Activated CD4-positive, alpha-beta T cell treated with anti-CD3 and anti-CD28 coated beads for 36 hours (primary cell): ENCODE results near the gene TNFAIP3. TPM values are rescaled to one million over a fixed set of nuclear protein-coding genes. Genes with fewer than 3 reads are reported as not detected.

ENCODE experiments used
- ATAC-seq: fragments of 200-7000 bp; cut with Tn5 transposase; one replicate; pipeline ENCODE4 v1.10.0; 2021; ENCODE audit warnings: mild to moderate bottlenecking, moderate library complexity
- CTCF ChIA-PET: fragments of 350-600 bp; sonication (Branson Sonifier 250); formaldehyde crosslinking; loops from one replicate; lab custom pipeline; 2021; ENCODE audit warnings: antibody characterized with exemption; lab: Charles Lee
- POLR2A ChIA-PET: fragments of 350-600 bp; sonication (Branson Sonifier 250); formaldehyde crosslinking; loops from one replicate; lab custom pipeline; 2021; ENCODE audit warnings: antibody characterized with exemption, inconsistent platforms; lab: Charles Lee
- DNase-seq: peaks from one replicate; pipeline ENCODE4 v3.0.0-alpha.2; 2020
- H3K27ac Mint-ChIP-seq: one replicate; pipeline ENCODE4 v1.8.0; 2021; ENCODE audit warnings: mixed read lengths
- H3K27me3 Mint-ChIP-seq: one replicate; pipeline ENCODE4 v1.8.0; 2021; ENCODE audit warnings: mixed read lengths
- H3K36me3 Mint-ChIP-seq: one replicate; pipeline ENCODE4 v1.8.0; 2021; ENCODE audit warnings: low read depth, mixed read lengths
- H3K4me1 Mint-ChIP-seq: one replicate; pipeline ENCODE4 v1.8.0; 2021; ENCODE audit warnings: mixed read lengths
- H3K4me3 Mint-ChIP-seq: one replicate; pipeline ENCODE4 v1.8.0; 2021; ENCODE audit warnings: mild to moderate bottlenecking, moderate library complexity, mixed read lengths
- H3K9me3 Mint-ChIP-seq: one replicate; pipeline ENCODE4 v1.8.0; 2021; ENCODE audit warnings: low read depth, mixed read lengths
- intact Hi-C, 2 experiments: fragments of 100-400 bp; cut with DNase I in 1 of 2; cut with micrococcal nuclease in 1 of 2; formaldehyde crosslinking; loops; one replicate each; pipeline versions ENCODE4 v1.14.2 to v1.15.1; 2022 to 2024; cut with DNase I, micrococcal nuclease
- total RNA-seq, 2 experiments: library from RNA; stranded (reverse); gene quantifications; one replicate each; pipeline ENCODE4 v1.2.3, GENCODE V29; 2021

The TNFAIP3 gene
- total RNA-seq, 2 experiments from 2014 or later: 284 to 371 TPM

DNA sequence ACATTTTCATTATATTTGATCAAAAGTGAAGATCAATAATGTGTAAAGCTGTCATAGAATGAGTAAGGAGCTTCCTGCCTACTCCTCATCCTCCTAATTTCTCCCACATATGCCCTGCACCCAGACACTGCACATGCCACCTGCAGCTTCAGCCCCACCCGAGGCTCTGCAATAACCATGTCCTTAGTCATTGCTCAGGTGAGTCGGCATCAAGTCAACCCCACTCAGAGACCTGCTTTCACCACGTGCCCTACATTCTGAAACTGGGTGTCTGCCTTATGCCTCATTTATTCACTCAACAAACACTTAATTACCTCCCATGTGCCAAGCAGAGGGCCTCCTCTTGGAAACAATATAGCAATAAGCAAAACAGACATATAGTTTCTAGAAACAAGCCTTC is 15.4 kb upstream of the TNFAIP3 start:
- Mint-ChIP-seq H3K27ac (peak overlapping the region; percentile 44), H3K9me3 (peaks cover 3% of the 10 kb centered on the region), H3K4me3 (no peak overlapping the region), H3K36me3 (peaks cover 2% of the 10 kb centered on the region), H3K4me1 (peaks cover 41% of the 10 kb centered on the region), H3K27me3 (no peaks in the 10 kb centered on the region)
- ChIA-PET POLR2A (interaction anchor here (0.6 to 1.1 kb wide), 3 partner anchors 15 to 142 kb away, joined by 3 to 4 read pairs (median 3); no protein-coding TSS in a partner anchor), CTCF (interaction anchor here (0.6 to 2.1 kb wide), 6 partner anchors 10 to 52 kb away, joined by 3 to 7 read pairs (median 5); partner anchors contain the start of gene TNFAIP3)
- intact Hi-C loops: loop anchor here (2.0 to 5.0 kb wide), 2 partner anchors 34 to 53 kb away; no protein-coding TSS in a partner anchor
- peak; percentile 71 for DNase-seq
- peak; percentile 55 for ATAC-seq

DNA sequence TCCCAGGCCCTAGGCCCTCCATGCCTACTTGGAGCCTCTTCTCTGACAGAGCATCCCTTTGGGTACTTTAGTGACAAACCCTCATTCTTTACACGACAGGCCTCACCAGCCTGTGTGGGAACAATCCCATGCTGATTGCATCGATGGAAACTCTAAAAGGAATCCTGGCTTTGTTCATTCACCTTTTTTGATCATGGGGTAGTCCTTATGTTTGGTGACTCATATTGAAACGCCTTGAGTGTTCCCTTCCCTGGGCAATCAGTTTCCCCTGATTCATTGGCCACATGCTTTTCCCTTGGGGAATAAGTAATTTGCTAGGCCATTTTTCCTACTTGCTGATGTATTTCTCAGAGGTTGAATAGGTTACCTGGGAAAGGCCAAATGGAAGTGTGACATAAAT is 14.7 kb upstream of the TNFAIP3 start:
- POLR2A ChIA-PET: no interaction called here

DNA sequence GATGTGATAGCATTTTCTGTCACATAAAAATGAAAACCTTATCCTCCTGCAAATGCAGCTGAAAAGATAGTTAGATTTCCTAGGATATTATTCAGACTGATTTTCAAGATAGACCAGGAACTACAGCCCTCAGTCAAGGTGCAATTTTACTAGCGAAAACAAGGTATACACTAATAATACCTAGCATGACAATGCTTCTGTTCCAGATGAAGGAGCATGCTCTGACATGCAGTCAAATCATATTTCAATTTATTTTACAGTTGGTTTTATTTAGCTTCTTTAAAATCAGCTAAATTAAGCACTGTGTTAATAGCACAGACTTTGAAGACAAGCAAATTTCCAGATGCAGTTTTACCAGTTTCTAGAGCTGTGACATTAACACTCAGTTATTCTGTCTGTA is 14.2 kb upstream of the TNFAIP3 start:
- POLR2A ChIA-PET: no interaction called here

More for the DNA sequence above, 14.7 kb upstream of the TNFAIP3 start:
- H3K27me3 Mint-ChIP-seq: no peaks in the 10 kb centered on the region
- DNase-seq: no peak
- intact Hi-C loops: loop anchor here in 1 of 2 experiments (5.0 kb wide), 1 partner anchor 35 kb away; no protein-coding TSS in a partner anchor
- peaks cover 41% of the 10 kb centered on the region for H3K4me1 Mint-ChIP-seq
- no peak overlapping the region for H3K4me3 Mint-ChIP-seq
- H3K36me3 Mint-ChIP-seq: peaks cover 3% of the 10 kb centered on the region
- no peak for ATAC-seq
- CTCF ChIA-PET: interaction anchor here (1.0 to 2.1 kb wide), 4 partner anchors 10 to 52 kb away, joined by 3 to 7 read pairs (median 4); partner anchors contain the start of gene TNFAIP3
- peak overlapping the region; percentile 44 for H3K27ac Mint-ChIP-seq
- peaks cover 3% of the 10 kb centered on the region for H3K9me3 Mint-ChIP-seq

DNA sequence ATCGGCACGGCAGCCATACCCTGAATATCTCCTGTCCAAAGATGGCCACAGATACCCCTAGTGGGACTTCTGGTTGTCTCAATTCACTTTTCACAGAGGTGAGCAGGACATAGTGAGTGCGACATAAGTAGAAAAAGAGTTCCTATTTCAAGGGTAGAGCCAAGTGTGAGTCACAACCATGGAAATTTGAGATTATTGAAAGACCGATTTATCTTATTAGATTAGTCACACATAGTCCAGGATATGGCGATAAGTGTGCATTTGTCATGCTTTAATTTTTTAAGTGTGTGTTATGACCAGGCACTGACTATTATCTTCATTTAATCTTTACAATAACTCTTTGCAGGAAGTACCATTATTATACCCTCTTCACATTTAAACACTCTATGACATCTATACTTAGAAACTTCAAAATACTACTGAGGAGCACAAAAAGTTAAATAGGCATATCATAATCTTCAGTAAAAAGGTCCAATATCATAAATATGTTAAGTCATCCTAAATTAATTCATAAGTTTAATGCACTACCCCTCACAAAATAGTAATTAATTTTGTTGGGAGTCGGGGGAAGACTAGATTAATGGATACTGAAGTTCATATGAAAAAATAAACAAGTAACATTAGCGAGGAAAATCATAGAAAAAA is 13.4 kb upstream of the TNFAIP3 start:
- CTCF ChIA-PET: interaction anchor here (0.6 to 1.4 kb wide), 7 partner anchors 11 to 1365 kb away, joined by 3 to 4 read pairs (median 3); partner anchors contain the start of gene TNFAIP3
- DNase-seq (no peak), ATAC-seq (no peak)
- Mint-ChIP-seq H3K27me3 (no peaks in the 10 kb centered on the region), H3K36me3 (peaks cover 7% of the 10 kb centered on the region), H3K4me3 (no peak overlapping the region), H3K27ac (no peak overlapping the region), H3K4me1 (peaks cover 41% of the 10 kb centered on the region), H3K9me3 (peaks cover 3% of the 10 kb centered on the region)
- POLR2A ChIA-PET: no interaction called here
- intact Hi-C loops: loop anchor here in 1 of 2 experiments (5.0 kb wide), 1 partner anchor 36 kb away; no protein-coding TSS in a partner anchor

More for the DNA sequence above, 14.2 kb upstream of the TNFAIP3 start:
- H3K36me3 Mint-ChIP-seq: peaks cover 7% of the 10 kb centered on the region
- no peak overlapping the region for H3K4me3 Mint-ChIP-seq
- CTCF ChIA-PET: interaction anchor here (0.6 to 2.1 kb wide), 8 partner anchors 9 to 1366 kb away, joined by 3 to 7 read pairs (median 3); partner anchors contain the start of gene TNFAIP3
- DNase-seq (no peak), ATAC-seq (no peak)
- H3K27me3 Mint-ChIP-seq: no peaks in the 10 kb centered on the region
- H3K27ac Mint-ChIP-seq: no peak overlapping the region
- H3K4me1 Mint-ChIP-seq: peaks cover 41% of the 10 kb centered on the region
- intact Hi-C loops: loop anchor here in 1 of 2 experiments (5.0 kb wide), 1 partner anchor 36 kb away; no protein-coding TSS in a partner anchor
- peaks cover 3% of the 10 kb centered on the region for H3K9me3 Mint-ChIP-seq

DNA sequence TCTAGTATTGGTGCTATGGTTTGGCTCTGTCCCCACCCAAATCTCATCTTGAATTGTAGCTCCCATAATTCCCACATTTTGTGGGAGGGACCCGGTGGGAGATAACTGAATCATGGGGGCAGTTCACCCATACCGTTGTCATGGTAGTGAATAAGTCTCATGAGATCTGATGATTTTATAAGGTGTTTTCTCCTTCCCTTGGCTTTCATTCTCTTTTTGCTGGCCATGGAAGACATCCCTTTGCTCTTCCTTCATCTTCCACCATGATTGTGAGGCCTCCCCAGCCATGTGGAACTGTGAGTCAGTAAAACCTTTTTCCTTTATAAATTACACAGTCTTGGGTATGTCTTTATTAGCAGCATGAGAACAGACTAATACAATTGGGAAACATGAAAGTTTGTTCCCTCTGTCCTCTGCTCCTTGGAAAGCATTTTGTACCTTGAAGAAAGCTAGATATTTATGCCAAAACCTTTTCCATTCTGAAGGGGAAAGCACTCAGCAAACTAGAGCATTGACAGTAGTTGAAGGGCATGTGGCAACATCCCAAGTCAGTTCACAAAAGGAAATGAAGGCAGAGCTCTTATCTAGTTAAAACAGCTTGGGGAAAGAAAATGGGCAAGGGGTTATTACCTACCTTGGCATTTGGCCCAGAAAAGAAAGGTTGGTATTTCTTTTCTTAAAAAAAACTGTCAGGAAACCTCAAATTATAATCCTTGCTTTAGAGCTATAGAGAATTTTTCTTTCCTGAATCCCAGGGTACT is 10.7 kb upstream of the TNFAIP3 start:
- ChIA-PET POLR2A (no interaction called here), CTCF (interaction anchor here (0.6 to 1.6 kb wide), 4 partner anchors 8 to 17 kb away, joined by 3 to 6 read pairs (median 4); no protein-coding TSS in a partner anchor)
- intact Hi-C loops: no loop called here
- Mint-ChIP-seq H3K36me3 (peaks cover 7% of the 10 kb centered on the region), H3K4me3 (no peak overlapping the region), H3K27me3 (no peaks in the 10 kb centered on the region), H3K9me3 (peaks cover 3% of the 10 kb centered on the region), H3K27ac (no peak overlapping the region), H3K4me1 (peaks cover 18% of the 10 kb centered on the region)
- DNase-seq (no peak), ATAC-seq (no peak)

DNA sequence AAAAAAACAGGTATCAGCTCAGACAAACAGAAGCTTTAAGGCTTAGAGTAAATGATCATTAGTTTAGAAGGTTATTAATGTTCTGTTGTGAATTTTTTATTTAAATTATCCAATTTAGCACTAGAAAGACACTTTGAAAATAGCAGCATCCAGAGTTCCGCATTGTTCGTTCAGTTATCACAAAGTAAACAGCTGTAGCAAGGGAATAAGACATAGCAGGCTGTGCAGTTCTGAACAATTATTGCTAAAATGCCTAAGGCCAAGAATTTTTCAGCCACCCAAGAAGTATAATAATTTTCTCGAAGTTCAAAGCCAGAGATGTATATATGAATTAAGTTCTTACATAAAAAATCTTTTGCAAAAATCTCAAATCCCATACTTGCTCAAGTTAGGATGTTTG is 8.0 kb upstream of the TNFAIP3 start:
- ATAC-seq (no peak), DNase-seq (no peak)
- POLR2A ChIA-PET: no interaction called here
- CTCF ChIA-PET: interaction anchor here (0.5 to 1.2 kb wide), 3 partner anchors 78 to 160 kb away, joined by 3 read pairs; no protein-coding TSS in a partner anchor
- intact Hi-C loops: no loop called here
- Mint-ChIP-seq H3K27ac (no peak overlapping the region), H3K4me1 (peaks cover 19% of the 10 kb centered on the region), H3K4me3 (no peak overlapping the region), H3K36me3 (peaks cover 7% of the 10 kb centered on the region), H3K9me3 (peaks cover 3% of the 10 kb centered on the region), H3K27me3 (no peaks in the 10 kb centered on the region)

DNA sequence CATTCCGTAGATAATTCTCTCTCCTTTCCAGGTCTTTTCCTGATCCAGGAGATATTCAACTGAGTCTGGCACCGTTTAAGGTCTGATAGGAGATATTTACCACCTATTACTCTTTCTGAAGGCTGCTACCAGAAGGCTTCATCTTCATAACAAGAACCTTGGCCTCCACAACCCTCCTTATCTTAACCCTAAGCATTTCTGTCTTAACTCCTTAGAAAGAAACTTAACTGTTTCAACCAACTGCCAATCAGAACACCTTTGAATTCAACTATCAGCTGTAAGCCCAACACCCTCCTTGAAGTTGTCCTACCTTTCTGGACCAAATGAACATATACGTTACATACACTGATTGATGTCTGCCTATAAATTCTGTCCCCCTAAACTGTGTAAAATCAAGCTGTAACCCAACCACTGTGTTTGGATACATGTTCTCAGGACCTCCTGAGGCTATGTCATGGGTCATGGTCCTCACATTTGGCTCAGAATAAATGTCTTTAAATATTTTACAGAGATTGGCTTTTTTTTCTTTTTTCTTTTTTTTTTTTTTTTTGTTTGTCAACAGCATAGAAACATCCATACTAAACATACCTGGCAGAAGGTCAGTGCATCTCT is 6.6 kb upstream of the TNFAIP3 start:
- no peaks in the 10 kb centered on the region for H3K27me3 Mint-ChIP-seq
- H3K27ac Mint-ChIP-seq: no peak overlapping the region
- no peak overlapping the region for H3K4me3 Mint-ChIP-seq
- peaks cover 31% of the 10 kb centered on the region for H3K4me1 Mint-ChIP-seq
- ATAC-seq: no peak
- intact Hi-C loops: no loop called here
- ChIA-PET CTCF (interaction anchor here (0.9 to 2.2 kb wide), 3 partner anchors 9 to 154 kb away, joined by 3 to 7 read pairs (median 5); no protein-coding TSS in a partner anchor), POLR2A (interaction anchor here (0.6 kb wide), 1 partner anchor 32 kb away, joined by 4 read pairs; no protein-coding TSS in a partner anchor)
- peaks cover 3% of the 10 kb centered on the region for H3K9me3 Mint-ChIP-seq
- peaks cover 7% of the 10 kb centered on the region for H3K36me3 Mint-ChIP-seq
- no peak for DNase-seq

DNA sequence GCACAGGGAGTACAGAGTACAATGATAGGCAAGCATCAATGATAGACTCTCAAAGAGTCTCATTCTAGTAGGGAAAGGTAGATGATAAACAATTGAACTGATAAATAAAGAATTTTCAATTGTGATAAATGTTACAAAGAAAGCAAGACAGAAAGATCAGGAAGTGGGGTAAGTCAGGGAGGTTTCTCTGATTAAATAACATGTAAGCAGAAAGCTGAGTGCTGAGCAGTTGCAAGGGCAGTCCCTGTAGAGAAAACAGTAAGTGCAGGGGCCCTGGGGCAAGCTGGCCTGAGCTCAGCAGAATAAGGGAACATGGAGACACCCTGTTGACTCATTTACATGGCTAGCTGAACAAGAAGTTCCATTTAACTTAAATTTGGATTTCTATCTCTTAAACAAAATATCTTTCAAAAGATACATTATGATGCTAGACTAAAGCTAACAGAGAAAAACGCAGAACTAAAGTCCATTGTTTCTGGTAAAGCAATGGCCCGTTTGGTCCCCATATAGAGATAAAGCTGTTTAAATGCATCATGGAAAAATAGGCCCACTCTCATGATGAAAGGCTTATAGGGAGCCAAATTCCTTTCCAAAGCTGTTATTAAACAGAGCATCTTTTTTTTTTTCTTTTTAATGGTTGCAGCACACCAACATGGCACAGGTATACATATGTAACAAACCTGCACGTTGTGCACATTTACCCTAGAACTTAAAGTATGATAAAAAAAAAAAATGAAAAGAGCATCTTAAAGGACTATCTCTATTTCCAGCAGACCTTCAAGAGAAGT is 5.3 kb upstream of the TNFAIP3 start:
- Mint-ChIP-seq H3K4me3 (no peak overlapping the region), H3K4me1 (peaks cover 40% of the 10 kb centered on the region), H3K36me3 (peaks cover 7% of the 10 kb centered on the region), H3K9me3 (no peaks in the 10 kb centered on the region), H3K27ac (peak overlapping the region; percentile 58), H3K27me3 (no peaks in the 10 kb centered on the region)
- CTCF ChIA-PET: interaction anchor here (0.6 to 2.2 kb wide), 7 partner anchors 10 to 157 kb away, joined by 3 to 7 read pairs (median 3); no protein-coding TSS in a partner anchor
- POLR2A ChIA-PET: interaction anchor here (0.6 kb wide), 2 partner anchors 33 to 154 kb away, joined by 4 read pairs; no protein-coding TSS in a partner anchor
- ATAC-seq: peak; percentile 27
- intact Hi-C loops: no loop called here
- no peak for DNase-seq

DNA sequence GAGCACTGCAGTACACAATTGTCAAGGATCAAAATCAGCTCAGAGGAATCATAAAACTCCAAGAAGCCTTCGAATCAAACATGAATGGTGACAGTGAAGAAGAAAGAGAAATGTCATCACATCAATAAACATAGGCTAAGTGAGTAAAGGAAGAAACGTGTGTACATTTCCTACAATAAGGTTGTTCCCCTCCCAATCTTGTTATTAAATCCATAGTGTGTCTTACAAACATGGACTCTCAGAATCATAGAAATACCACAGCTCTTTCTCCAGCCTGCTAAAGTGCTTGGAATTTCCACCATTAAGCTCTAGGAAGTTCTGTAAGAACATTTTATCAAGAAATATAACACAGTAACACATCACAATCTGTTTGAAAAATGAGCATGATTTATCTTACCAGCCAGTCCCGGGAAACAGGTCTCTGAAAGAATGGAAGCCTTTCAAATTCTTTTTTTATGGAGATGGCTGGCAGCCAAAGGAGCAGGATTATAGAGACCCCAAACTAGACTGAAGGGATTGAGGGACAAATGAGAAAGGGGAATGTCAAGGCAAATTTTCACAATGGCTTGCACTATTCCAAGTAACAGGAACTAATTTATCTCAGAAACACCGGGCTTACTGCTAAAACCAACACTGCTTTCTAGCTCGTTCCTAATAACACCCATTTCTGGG is 4.5 kb upstream of the TNFAIP3 start:
- Mint-ChIP-seq H3K4me3 (no peak overlapping the region), H3K27ac (no peak overlapping the region), H3K4me1 (peaks cover 40% of the 10 kb centered on the region), H3K36me3 (peaks cover 9% of the 10 kb centered on the region), H3K9me3 (no peaks in the 10 kb centered on the region), H3K27me3 (no peaks in the 10 kb centered on the region)
- DNase-seq (no peak), ATAC-seq (no peak)
- CTCF ChIA-PET: interaction anchor here (0.7 to 2.2 kb wide), 8 partner anchors 11 to 158 kb away, joined by 3 to 7 read pairs (median 4); no protein-coding TSS in a partner anchor
- intact Hi-C loops: no loop called here
- POLR2A ChIA-PET: no interaction called here
